ENCODE results near the gene PREX1. TPM values are rescaled to one million over a fixed set of nuclear protein-coding genes. Genes with fewer than 3 reads are reported as not detected.
A peak's percentile ranks its signal among the peaks of the same experiment; 100 is the strongest.

Gene PREX1
- total and polyA plus RNA-seq, 8 donors = 5.2 to 25.2 (median 16.6) TPM

DNA sequence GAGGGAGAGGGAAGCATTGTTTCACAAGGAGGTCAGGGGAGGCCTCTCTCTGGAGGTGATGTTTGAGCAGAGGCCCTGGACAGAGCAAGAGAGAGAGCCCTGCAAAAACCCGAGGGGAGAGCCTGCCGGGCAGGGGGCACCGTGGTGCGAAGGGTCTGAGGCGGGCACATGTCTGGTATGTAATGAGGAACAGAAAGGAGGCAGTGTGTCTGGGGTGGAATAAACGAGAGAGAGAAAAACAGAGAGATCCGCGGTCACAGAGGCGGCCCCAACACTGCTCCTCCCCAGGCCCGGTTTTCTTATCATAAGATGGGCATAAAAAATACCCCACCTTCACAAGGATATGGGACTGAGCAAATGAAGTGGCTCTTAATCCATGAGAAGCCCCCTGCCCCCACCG lies 119.2 kb downstream of the PREX1 start:
- Histone ChIP-seq H3K27ac (no peak overlapping the region), H3K27me3 (no peaks in the 10 kb centered on the region), H3K36me3 (peaks cover 0 to 23% (median 5%) of the 10 kb centered on the region in 4 donors), H3K9me3 (no peaks in the 10 kb centered on the region), H3K4me1 (peaks cover 4 to 86% (median 15%) of the 10 kb centered on the region in 4 donors), H3K4me3 (no peak overlapping the region)
- 81 to 83% (median 82%) methylated on average over 11 of the region's 11 CpGs for WGBS, 5 donors
- intact Hi-C loops (cut with DNase I; ENCODE audit: low total_unique reads) = no loop called here
- DNase-seq = no peak
- TF ChIP-seq POLR2AphosphoS5 (IDR thresholded peaks at IDR 0.05) = no peak
- no peak for TF ChIP-seq POLR2A (IDR thresholded peaks at IDR 0.05)
- TF ChIP-seq, protein P1, sequence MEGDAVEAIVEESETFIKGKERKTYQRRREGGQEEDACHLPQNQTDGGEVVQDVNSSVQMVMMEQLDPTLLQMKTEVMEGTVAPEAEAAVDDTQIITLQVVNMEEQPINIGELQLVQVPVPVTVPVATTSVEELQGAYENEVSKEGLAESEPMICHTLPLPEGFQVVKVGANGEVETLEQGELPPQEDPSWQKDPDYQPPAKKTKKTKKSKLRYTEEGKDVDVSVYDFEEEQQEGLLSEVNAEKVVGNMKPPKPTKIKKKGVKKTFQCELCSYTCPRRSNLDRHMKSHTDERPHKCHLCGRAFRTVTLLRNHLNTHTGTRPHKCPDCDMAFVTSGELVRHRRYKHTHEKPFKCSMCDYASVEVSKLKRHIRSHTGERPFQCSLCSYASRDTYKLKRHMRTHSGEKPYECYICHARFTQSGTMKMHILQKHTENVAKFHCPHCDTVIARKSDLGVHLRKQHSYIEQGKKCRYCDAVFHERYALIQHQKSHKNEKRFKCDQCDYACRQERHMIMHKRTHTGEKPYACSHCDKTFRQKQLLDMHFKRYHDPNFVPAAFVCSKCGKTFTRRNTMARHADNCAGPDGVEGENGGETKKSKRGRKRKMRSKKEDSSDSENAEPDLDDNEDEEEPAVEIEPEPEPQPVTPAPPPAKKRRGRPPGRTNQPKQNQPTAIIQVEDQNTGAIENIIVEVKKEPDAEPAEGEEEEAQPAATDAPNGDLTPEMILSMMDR (IDR thresholded peaks at IDR 0.05) = no peak
- no peak for TF ChIP-seq EP300 (IDR thresholded peaks at IDR 0.05)

DNA sequence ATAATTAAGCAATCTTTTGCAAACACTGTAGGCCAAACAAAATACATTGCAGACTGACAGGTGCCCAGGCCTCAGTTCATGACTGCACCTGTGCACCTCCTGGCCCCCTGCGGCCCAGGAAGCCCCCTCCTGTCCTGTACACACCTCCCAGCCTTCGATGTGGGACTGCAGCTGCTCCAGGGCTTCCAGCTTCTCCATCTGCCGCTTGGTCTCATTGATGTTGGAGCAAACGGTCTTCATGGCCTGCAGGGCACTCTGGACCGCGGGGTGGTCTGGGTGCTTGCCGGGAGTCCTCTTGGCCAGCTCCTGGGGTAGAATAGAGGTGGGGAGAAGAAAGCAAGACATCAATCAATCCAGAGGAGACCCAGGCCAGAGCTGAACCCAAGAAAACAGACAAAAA lies 119.7 kb downstream of the PREX1 start:
- Histone ChIP-seq H3K4me1 (peaks cover 4 to 87% (median 17%) of the 10 kb centered on the region in 4 donors), H3K27ac (peak overlapping the region in 1 of 5 donors; percentile 25), H3K4me3 (no peak overlapping the region), H3K27me3 (no peaks in the 10 kb centered on the region), H3K36me3 (peaks cover 0 to 26% (median 5%) of the 10 kb centered on the region in 4 donors), H3K9me3 (no peaks in the 10 kb centered on the region)
- intact Hi-C loops (cut with DNase I; ENCODE audit: low total_unique reads) = no loop called here
- DNase-seq = no peak
- TF ChIP-seq, protein P1 (IDR thresholded peaks at IDR 0.05) = no peak
- no peak for TF ChIP-seq EP300 (IDR thresholded peaks at IDR 0.05)
- WGBS, 5 donors = 91 to 95% (median 95%) methylated on average over 7 of the region's 7 CpGs

DNA sequence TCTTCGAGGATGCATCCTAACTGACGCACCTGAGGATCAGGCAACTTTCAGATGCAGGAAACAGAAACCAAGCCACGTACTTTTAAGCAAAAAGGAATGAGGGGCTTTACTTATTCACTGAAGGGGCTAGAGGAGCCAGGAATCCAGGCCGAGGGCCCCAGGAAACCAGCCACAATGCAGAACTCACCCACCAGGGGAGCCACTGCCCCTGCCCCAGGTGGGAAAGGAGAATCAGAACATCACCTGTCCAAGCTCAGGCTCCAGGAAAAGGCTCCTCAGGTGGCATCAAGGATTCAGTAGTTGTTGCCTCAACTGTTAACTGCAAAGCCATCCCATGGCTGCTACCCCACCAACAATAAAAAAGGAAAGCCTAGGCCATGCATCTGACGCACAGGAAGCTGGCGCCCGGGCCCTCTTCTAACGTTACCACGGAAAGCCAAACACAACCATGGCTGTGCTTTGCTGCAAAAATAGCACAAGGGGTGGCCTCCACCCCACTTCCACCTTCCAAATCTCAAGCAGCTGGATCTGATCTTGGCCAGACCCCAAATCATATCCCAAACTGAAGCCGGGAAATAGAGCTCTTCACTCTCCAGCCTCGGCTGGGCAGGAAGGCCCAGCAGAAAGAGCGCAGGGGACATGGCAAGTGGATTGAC lies 121.0 kb downstream of the PREX1 start:
- H3K36me3 ChIP-seq = peaks cover 0 to 26% (median 5%) of the 10 kb centered on the region in 4 donors
- TF ChIP-seq EP300 (IDR thresholded peaks at IDR 0.05) (no peak), POLR2AphosphoS5 (IDR thresholded peaks at IDR 0.05) (no peak), POLR2A (IDR thresholded peaks at IDR 0.05) (no peak)
- TF ChIP-seq, protein P1 (IDR thresholded peaks at IDR 0.05) = no peak
- DNase-seq = peak in 1 of 2 donors; percentile 72

DNA sequence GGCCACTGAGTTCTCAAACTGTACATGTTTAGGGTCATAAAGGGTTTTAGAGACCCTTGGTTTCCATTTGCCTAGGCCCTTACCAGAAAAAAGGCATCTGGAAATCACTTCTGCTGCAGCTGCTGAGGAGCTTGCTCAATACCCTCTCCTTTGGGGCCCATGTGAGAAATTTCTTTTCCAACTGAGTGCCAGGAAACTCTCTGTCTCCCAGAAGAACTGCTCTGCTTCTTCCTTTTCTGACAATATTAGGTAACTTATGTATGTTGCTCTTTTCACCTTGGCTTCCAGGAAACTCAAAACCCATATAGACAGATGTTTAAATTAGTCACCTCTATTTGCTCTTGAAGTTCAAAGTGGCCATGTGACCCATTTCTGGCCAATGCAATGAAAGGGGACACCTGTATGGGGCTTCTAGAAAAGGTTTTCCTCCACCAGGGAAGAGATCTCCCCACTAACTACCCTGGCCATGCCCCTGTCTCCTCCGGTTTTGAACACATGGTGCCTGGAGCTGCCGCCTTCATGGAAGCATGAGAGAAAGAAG lies 121.6 kb downstream of the PREX1 start:
- TF ChIP-seq POLR2AphosphoS5 (IDR thresholded peaks at IDR 0.05) (no peak), EP300 (IDR thresholded peaks at IDR 0.05) (no peak), POLR2A (IDR thresholded peaks at IDR 0.05) (no peak)
- TF ChIP-seq, protein P1 (IDR thresholded peaks at IDR 0.05) = no peak
- peak overlapping the region in 4 of 5 donors; percentile 22 to 60 (median 42) for H3K27ac ChIP-seq
- no peaks in the 10 kb centered on the region for H3K27me3 ChIP-seq
- peaks cover 4 to 73% (median 19%) of the 10 kb centered on the region in 4 donors for H3K4me1 ChIP-seq
- no peaks in the 10 kb centered on the region for H3K9me3 ChIP-seq
- intact Hi-C loops (cut with DNase I; ENCODE audit: low total_unique reads) = no loop called here
- peaks cover 0 to 32% (median 6%) of the 10 kb centered on the region in 4 donors for H3K36me3 ChIP-seq
- no peak overlapping the region for H3K4me3 ChIP-seq
- DNase-seq = no peak
- WGBS, 5 donors = 94 to 100% (median 100%) methylated on average over 2 of the region's 2 CpGs

More for the DNA sequence above, 121.0 kb downstream of the PREX1 start:
- Histone ChIP-seq H3K4me3 (no peak overlapping the region), H3K27ac (peak overlapping the region in 4 of 5 donors; percentile 22 to 60 (median 42)), H3K27me3 (no peaks in the 10 kb centered on the region), H3K4me1 (peaks cover 4 to 77% (median 19%) of the 10 kb centered on the region in 4 donors), H3K9me3 (no peaks in the 10 kb centered on the region)
- intact Hi-C loops (cut with DNase I; ENCODE audit: low total_unique reads) = no loop called here
- 62 to 75% (median 68%) methylated on average over 12 of the region's 12 CpGs for WGBS, 5 donors
